SK-N-DZ (cell line): ENCODE data around the gene POLR1G.
"Not testable (repeated sequence)": the region's sequence is repeated elsewhere in the genome, so short reads cannot be mapped to it uniquely, and the experiment has no call there.

Experiments
- DNase-seq: peaks from one replicate; pipeline ENCODE4 v3.0.0-alpha.2; 2015; ENCODE audit warnings: low spot score

The POLR1G gene

GRCh38 chr19:45420356-45420755 lies 13.9 kb downstream of the POLR1G start:
- DNase-seq = no peak

- no peak for DNase-seq
These were observed 14.4 kb downstream of the POLR1G start for GRCh38 chr19:45420871-45421270.

DNA sequence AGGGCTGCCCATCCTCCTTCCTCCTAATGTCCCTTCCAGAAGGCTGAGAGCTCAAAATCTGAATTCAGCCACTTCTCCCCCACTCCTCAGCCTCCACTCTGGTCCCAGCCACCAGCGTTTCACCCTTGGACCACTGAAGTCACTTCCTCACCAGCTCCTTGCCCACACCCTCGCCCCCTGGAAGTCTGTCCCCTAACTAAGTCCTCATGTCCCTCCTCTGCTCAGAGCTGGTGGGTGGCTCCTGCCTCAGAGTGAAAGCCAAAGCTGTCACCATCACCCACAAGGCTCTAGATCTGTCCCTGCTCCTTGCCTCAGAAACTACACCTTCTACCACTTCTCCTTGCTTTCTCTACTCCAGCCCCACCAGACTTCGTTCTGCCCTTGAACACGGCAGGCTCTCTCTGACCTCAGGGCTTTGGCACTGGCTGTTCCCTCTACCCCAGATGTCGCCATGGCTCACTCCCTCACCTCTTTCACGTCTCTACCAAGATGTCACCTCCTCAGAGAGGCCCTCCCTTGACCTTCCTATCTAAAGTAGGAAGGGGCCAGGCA lies 15.6 kb downstream of the POLR1G start:
- DNase-seq = no peak

GRCh38 chr19:45423033-45423588 lies 16.7 kb downstream of the POLR1G start:
- DNase-seq = no peak

- peak; percentile 94 for DNase-seq
These were observed 17.2 kb downstream of the POLR1G start, which contains the start of gene ERCC1 for GRCh38 chr19:45423589-45424190. Gene ERCC1 (minus strand): TSS chr19:45423917. CDS start chr19:45423374, 543 bp downstream.

DNA sequence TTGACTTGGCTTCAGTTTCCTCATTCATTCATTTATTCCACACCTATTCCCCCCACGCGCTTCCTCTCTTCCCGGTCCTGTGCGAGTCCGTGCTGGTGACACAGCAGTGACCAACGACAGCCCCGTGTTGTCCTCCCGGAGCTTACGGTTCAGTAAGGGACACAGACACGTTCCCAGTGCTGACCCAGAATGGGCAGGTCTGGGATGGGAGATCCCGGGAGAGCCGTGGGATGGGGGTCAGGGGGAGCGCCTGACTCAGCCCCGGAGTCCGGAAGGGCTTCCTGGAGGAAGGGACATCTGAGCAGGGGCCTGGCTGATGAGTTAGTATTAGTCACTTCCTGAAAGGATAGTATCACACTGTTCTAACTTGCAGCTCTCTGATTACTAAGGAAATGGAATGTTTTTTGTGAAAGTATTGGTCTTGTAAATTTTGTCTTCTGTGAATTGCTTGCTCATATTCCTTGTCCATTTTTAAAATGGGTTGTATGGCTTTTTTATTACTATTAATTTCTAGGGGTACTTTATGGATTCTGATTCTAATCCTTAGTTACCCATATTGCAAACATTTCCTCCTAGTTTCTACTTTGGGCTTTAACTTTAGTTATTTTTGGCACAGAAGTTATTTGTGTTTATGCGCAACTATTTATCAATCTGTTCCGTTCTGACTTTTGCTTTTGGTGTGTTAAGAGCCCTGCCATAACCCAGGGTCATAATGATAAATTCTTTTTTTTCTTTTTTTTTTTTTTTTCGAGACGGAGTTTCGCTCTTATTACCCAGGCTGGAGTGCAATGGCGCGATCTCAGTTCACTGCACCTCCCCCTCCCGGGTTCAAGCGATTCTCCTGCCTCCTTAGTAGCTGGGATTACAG lies 18.0 kb downstream of the POLR1G start:
- no peak for DNase-seq

- DNase-seq = no peak
These were observed 22.2 kb downstream of the POLR1G start for GRCh38 chr19:45428384-45429231.

GRCh38 chr19:45429896-45430295 lies 23.5 kb downstream of the POLR1G start:
- DNase-seq = not testable (repeated sequence)

GRCh38 chr19:45431008-45431407 lies 24.6 kb downstream of the POLR1G start:
- DNase-seq = not testable (repeated sequence)

DNA sequence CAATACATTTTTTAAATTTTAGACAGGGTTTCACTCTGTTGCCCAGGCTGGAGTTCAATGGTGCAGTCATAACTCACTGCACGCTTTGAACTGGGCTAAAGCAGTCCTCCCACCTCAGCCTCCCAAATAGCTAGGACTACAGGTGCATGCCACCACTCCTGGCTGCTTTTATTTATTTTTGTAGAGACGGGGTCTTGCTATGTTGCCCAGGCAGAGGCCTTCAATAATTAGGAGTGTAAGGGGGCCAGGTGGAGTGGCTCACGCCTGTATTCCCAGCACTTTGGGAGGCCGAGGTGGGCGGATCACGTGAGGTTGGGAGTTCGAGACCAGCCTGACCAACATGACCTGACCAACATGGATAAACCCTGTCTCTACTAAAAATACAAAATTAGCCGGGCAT lies 26.1 kb downstream of the POLR1G start:
- not testable (repeated sequence) for DNase-seq

DNA sequence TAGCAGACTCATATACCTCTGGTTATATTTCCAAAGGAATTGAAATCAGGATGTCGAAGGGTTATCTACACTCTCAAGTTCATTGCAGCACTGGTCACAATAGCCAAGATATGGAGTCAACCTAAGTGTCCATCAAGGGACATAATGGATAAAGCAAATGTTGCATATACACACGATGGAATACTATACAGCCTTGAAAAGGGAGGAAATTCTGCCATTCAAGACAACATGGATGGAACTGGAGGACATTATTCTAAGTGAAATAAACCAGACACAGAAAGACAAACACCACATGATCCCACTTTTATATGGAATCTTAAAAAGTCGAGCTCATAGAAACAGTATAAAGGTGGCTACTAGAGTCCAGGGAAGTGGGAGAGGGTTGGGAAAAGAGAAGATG lies 30.9 kb downstream of the POLR1G start:
- no peak for DNase-seq

- no peak for DNase-seq
These were observed 32.7 kb downstream of the POLR1G start for GRCh38 chr19:45439190-45439568.

GRCh38 chr19:45439569-45440258 lies 33.3 kb downstream of the POLR1G start:
- peak; percentile 60 for DNase-seq

DNA sequence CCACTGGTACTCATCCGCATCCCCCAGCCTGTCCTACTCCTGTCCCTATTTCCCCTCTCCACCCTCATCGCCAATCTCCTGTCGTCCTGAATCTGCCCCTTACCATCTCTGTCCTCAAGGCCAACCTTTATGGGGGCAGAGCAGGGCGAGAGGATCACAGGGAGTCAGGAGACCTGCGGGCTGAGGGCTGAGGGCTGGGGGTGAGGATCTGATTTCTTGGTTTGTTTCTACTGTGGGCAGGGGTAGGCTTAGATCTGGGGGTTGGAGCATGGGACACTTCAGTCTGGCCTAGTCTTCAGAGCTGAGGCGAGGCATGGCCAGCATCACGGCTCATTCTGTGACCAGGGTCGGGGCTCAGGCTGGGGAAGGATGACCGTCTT lies 33.8 kb downstream of the POLR1G start:
- DNase-seq = no peak

- DNase-seq = peak; percentile 57
These were observed 34.6 kb downstream of the POLR1G start for GRCh38 chr19:45440873-45441654.

DNA sequence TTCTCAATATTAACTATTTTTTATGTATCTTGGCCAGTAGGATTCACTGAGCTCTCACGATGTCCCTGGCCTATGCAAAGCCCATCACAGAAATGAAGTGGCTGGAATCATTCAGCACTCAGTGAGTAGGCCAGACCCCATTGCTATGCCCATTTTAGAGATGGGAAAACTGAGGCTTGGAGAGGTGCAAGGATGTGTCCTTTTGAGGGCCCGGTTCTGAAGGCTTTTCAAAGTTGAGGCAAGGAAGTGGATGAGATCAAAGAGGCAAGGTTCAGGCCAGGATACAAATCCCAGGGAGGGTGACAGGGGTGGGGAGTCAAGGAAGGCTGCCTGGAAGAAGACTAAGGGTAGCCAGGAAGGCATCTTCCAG lies 35.9 kb downstream of the POLR1G start:
- no peak for DNase-seq

- peak; percentile 61 for DNase-seq
These were observed 36.5 kb downstream of the POLR1G start for GRCh38 chr19:45442778-45443461.

GRCh38 chr19:45443462-45444317 lies 37.2 kb downstream of the POLR1G start:
- peak; percentile 85 for DNase-seq
